HEK293T (cell line): ENCODE measurements around the gene EIF6.

ENCODE experiments used
- ARNT ChIP-seq: fragments of 450-650 bp; IDR thresholded peaks from 2 replicates; pipeline ENCODE4 v1.6.1; 2017; ENCODE audit warnings: mild to moderate bottlenecking
- BHLHE40 ChIP-seq: fragments of 450-650 bp; IDR thresholded peaks from 2 replicates; pipeline ENCODE4 v1.6.1; 2016; ENCODE audit warnings: mild to moderate bottlenecking, moderate library complexity, borderline replicate concordance
- ELF4 ChIP-seq: fragments of 450-650 bp; IDR thresholded peaks from 2 replicates; pipeline ENCODE4 v1.6.1; 2017; ENCODE audit warnings: antibody characterized with exemption
- FOXK2 ChIP-seq: fragments of 450-650 bp; IDR thresholded peaks from 2 replicates; pipeline ENCODE4 v1.6.1; 2016; ENCODE audit warnings: mild to moderate bottlenecking
- HDGF ChIP-seq: fragments of 450-650 bp; IDR thresholded peaks from 2 replicates; pipeline ENCODE4 v1.6.1; 2017; ENCODE audit warnings: antibody characterized with exemption, borderline replicate concordance
- NFRKB ChIP-seq: fragments of 450-650 bp; IDR thresholded peaks from 2 replicates; pipeline ENCODE4 v1.6.1; 2016; ENCODE audit warnings: mild to moderate bottlenecking, moderate library complexity
- PKNOX1 ChIP-seq: fragments of 450-650 bp; IDR thresholded peaks from 2 replicates; pipeline ENCODE4 v1.6.1; 2016
- SP1 ChIP-seq: fragments of 450-650 bp; IDR thresholded peaks from 2 replicates; pipeline ENCODE4 v1.6.1; 2017
- SUZ12 ChIP-seq: fragments of 450-650 bp; IDR thresholded peaks from 2 replicates; pipeline ENCODE4 v1.6.1; 2016; ENCODE audit warnings: mild to moderate bottlenecking
- ZNF384 ChIP-seq: fragments of 450-650 bp; IDR thresholded peaks from 2 replicates; pipeline ENCODE4 v1.6.1; 2016

GRCh38 chr20:35271073-35271882 lies 13.3 kb downstream of the EIF6 start:
- no peak for TF ChIP-seq HDGF
- no peak for TF ChIP-seq BHLHE40
- TF ChIP-seq PKNOX1, result no peak
- no peak for TF ChIP-seq SP1
- TF ChIP-seq ZNF384, result no peak
- TF ChIP-seq ARNT, result no peak
- no peak for TF ChIP-seq NFRKB
- TF ChIP-seq FOXK2, result no peak
- no peak for TF ChIP-seq ELF4
- TF ChIP-seq SUZ12, result no peak
